ENCODE data around the gene BAIAP2.

The BAIAP2 gene

DNA sequence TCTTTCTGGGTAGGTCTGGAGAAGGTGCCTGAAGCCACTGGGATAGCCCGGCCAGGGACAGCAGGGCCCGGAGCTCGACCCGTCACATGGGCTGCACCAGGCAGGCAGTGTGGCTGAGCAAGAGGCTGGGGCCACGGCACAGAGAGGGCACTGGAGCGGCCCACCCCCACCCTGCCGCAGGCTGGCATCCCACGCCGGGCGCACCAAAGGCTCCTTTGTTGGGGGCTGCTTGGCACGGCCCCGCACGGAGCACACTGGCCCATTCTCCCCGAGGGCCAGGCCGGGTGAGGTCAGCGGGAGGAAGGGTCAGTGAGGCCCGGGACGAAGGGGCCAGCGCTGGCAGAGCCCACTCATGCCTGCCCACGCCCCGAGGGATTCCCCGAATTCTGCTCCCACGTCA lies 93.8 kb downstream of the BAIAP2 start:
- H3K4me3 ChIP-seq (replicated peaks; ENCODE audit: low read depth, low read length): no peak overlapping the region
- no peak for TF ChIP-seq CTCF (IDR thresholded peaks at IDR 0.05; ENCODE audit: low read depth, low read length, missing control alignments)
- DNase-seq (ENCODE audit: extremely low read depth, low read depth): no peak

DNA sequence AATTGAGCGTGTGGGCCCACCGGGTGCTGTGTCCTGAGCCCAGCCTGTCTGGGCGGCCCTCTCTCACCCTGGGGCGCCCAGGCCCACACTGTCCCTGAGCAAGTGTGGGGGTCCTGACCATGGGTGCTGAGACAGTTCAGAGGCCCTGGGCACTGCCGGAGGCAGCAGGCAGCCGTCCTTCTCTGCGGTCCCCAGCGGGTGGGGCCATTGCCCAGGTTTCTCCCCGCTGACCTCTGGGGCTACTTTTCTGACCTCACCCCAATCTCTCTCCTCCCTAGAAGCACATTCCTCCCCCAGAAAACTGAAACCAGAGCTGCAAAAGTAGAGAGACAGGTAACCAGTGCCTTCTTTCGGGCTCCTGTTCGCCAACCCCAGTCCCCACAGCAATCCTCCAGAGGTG lies 94.3 kb downstream of the BAIAP2 start:
- DNase-seq (ENCODE audit: extremely low read depth, low read depth): no peak
- H3K4me3 ChIP-seq (replicated peaks; ENCODE audit: low read depth, low read length): no peak overlapping the region

GRCh38 chr17:81129711-81130367 lies 94.9 kb downstream of the BAIAP2 start:
- no peak for TF ChIP-seq CTCF (IDR thresholded peaks at IDR 0.05; ENCODE audit: low read depth, low read length, missing control alignments)
- H3K4me3 ChIP-seq (replicated peaks; ENCODE audit: low read depth, low read length): no peak overlapping the region
- no peak for DNase-seq (ENCODE audit: extremely low read depth, low read depth)

More for the DNA sequence above, 94.3 kb downstream of the BAIAP2 start:
- no peak for TF ChIP-seq CTCF (IDR thresholded peaks at IDR 0.05; ENCODE audit: low read depth, low read length, missing control alignments)

DNA sequence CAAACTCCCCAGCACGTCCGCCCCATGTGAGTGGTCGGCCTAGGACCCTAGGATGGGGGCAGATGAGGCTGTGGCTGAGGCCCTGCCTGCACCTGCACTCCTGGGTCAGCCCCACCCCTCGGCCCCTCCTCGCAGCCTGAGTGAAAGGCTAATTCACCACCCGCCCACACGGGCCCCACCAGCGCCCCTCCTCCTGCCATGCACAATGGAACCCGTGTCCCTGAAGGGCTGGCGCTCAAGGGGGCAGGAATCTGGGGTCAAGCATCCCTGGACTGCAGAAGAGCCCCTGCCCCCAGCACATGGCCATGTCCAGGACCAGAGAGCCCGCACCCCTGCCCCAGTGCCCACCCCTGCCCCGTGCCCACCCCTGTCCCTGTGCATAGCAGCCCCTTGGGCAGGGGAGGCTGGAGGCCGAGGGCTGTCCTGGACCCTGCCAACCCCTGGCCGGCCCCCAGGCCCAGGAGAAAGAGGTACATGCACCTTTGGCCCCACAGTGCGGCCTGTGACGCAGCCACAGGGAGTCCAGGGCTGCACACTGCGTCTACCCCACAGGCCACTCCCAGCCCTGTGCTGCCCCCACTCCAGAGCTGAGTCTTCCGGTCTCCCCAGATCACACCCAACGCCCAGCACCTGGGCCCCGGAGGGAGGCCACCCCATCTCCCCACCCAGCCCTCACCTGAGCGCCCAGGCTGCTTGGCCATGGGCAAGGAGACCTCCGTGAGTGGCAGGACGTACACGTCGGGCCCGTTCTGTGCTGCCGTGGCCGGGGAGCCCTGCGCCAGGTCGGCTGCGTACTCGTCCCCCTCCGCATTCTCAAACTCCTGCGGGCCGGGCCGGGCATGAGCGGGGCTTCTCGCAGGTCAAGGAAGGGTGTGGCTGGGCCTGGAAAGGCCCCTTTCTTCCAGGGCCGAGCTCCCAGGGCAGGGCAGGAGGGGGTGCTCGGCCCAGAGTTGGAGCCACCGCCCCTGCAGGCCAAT lies 95.7 kb downstream of the BAIAP2 start:
- DNase-seq (ENCODE audit: extremely low read depth, low read depth): no peak
- no peak for TF ChIP-seq CTCF (IDR thresholded peaks at IDR 0.05; ENCODE audit: low read depth, low read length, missing control alignments)
- no peak overlapping the region for H3K4me3 ChIP-seq (replicated peaks; ENCODE audit: low read depth, low read length)

- H3K4me3 ChIP-seq (replicated peaks; ENCODE audit: low read depth, low read length): no peak overlapping the region
- no peak for TF ChIP-seq CTCF (IDR thresholded peaks at IDR 0.05; ENCODE audit: low read depth, low read length, missing control alignments)
- DNase-seq (ENCODE audit: extremely low read depth, low read depth): no peak
These were observed 96.7 kb downstream of the BAIAP2 start for GRCh38 chr17:81131486-81132196.

DNA sequence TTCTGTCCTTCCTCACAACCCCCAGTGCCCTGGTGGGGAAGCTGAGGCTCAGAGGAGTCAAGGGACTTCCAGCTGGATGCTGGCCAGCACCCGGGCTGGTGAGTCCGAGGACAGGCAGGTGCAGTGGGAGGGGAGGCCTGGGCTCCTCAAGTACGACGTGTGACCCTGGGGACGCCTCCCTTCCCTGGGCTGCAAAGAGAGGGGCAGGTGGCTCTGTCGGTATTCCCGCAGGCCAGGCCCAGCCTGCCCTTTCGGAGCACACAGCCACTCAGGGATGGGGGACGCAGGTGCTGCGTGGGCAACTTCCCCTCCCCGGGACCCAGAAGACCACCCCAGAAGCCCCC lies 97.2 kb downstream of the BAIAP2 start:
- no peak overlapping the region for H3K4me3 ChIP-seq (replicated peaks; ENCODE audit: low read depth, low read length)
- DNase-seq (ENCODE audit: extremely low read depth, low read depth): no peak
- no peak for TF ChIP-seq CTCF (IDR thresholded peaks at IDR 0.05; ENCODE audit: low read depth, low read length, missing control alignments)
